A673 (cell line): ENCODE results near the gene SARNP.

Experiments
- EZH2 ChIP-seq: fragments of 200-600 bp; sonication (generic); IDR thresholded peaks from 2 replicates; pipeline ENCODE4 v1.6.1; 2017; ENCODE audit warnings: borderline replicate concordance, low read depth, mild to moderate bottlenecking, mixed read lengths, antibody characterized with exemption, low read length; ENCODE audit not compliant: poor library complexity, severe bottlenecking
- TF ChIP-seq, protein P1 (sequence below): fragments of 300-800, 200-600 bp; sonication (generic); conservative IDR thresholded peaks from 2 replicates; pipeline ENCODE4 v1.5.1; 2017; ENCODE audit warnings: low read depth, mild to moderate bottlenecking, antibody characterized with exemption, low read length, moderate library complexity, mixed read lengths

DNA sequence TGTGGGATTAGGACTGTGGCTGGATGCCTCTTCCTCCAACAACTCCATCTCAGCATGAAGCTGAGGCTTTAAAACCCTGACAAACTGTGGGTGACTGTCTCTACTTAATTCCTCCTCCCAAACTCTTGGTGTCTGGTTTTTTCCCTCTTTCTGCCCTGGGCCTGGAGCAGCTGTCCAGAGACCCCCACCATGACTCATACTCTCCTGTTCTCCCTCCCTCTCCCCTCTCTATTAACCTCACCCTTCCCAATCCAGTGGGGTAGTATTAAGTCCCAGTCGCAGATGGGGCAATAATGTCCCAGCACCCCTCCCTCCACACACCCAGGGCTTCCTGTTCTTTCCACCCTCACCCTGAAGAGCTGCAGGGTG is 13.9 kb upstream of the SARNP start:
- TF ChIP-seq, protein P1, sequence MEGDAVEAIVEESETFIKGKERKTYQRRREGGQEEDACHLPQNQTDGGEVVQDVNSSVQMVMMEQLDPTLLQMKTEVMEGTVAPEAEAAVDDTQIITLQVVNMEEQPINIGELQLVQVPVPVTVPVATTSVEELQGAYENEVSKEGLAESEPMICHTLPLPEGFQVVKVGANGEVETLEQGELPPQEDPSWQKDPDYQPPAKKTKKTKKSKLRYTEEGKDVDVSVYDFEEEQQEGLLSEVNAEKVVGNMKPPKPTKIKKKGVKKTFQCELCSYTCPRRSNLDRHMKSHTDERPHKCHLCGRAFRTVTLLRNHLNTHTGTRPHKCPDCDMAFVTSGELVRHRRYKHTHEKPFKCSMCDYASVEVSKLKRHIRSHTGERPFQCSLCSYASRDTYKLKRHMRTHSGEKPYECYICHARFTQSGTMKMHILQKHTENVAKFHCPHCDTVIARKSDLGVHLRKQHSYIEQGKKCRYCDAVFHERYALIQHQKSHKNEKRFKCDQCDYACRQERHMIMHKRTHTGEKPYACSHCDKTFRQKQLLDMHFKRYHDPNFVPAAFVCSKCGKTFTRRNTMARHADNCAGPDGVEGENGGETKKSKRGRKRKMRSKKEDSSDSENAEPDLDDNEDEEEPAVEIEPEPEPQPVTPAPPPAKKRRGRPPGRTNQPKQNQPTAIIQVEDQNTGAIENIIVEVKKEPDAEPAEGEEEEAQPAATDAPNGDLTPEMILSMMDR = no peak
- TF ChIP-seq EZH2 = no peak
